Activated T-helper 2 cell treated with anti-CD3 and anti-CD28 coated beads, Interferon-gamma antibody, Interleukin-2, Interleukin-4, amounts not matched to agents 10 μg/mL and 5 μg/mL and 100 μg/mL, durations not matched to agents 14 hours and 24 hours and 36 hours (primary cell): ENCODE results near the gene CWC15. TPM values are rescaled to one million over a fixed set of nuclear protein-coding genes. Genes with fewer than 3 reads are reported as not detected.
"Not testable (repeated sequence)": the region's sequence is repeated elsewhere in the genome, so short reads cannot be mapped to it uniquely, and the experiment has no call there.

Experiments
- DNase-seq: peaks from one replicate; pipeline ENCODE4 v3.0.0; 2021; ENCODE audit warnings: low spot score
- H3K27ac Mint-ChIP-seq: one replicate; pipeline ENCODE4 v1.8.0; 2021; ENCODE audit warnings: mixed read lengths
- H3K27me3 Mint-ChIP-seq: one replicate; pipeline ENCODE4 v1.8.0; 2021; ENCODE audit warnings: low read depth, mixed read lengths
- H3K36me3 Mint-ChIP-seq: one replicate; pipeline ENCODE4 v1.8.0; 2021; ENCODE audit warnings: low read depth, mixed read lengths
- H3K4me1 Mint-ChIP-seq: one replicate; pipeline ENCODE4 v1.8.0; 2021; ENCODE audit warnings: low read depth, mixed read lengths
- H3K4me3 Mint-ChIP-seq: one replicate; pipeline ENCODE4 v1.8.0; 2021; ENCODE audit warnings: low read depth, mild to moderate bottlenecking, moderate library complexity, mixed read lengths
- H3K9me3 Mint-ChIP-seq: one replicate; pipeline ENCODE4 v1.8.0; 2021; ENCODE audit warnings: mixed read lengths
- intact Hi-C: fragments of 100-400 bp; cut with micrococcal nuclease; formaldehyde crosslinking; loops from one replicate; pipeline ENCODE4 v1.15.1; 2023
- total RNA-seq: library from RNA; stranded (reverse); gene quantifications from 2 replicates; pipeline ENCODE4 v1.2.3, GENCODE V29; 2022

Gene CWC15
- total RNA-seq, 1 donor from 2014 or later: 94.4 TPM

DNA sequence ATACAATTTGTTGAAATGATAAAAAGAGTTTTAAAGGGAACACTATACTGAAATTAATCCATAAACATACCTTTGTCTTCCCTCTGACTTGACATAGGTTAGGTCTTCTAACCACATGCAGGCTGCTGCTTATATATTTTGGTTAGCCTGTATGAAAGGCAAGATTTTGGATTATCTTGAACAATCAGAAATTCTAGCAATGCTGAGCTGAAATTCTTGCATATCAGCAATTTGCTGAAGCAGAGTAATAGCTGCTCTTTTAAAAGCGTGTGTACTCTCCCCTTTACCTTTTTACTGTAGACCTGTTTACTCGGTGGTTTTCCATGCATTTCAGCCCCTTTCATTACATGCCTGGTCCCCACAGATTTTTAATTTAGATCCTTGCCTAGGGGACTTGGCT, 34.0 kb downstream of the CWC15 start:
- intact Hi-C loops: no loop called here
- Mint-ChIP-seq H3K27ac (no peak overlapping the region), H3K4me1 (peaks cover 6% of the 10 kb centered on the region), H3K27me3 (peaks cover 7% of the 10 kb centered on the region), H3K9me3 (no peaks in the 10 kb centered on the region), H3K36me3 (no peaks in the 10 kb centered on the region), H3K4me3 (no peak overlapping the region)
- no peak for DNase-seq

DNA sequence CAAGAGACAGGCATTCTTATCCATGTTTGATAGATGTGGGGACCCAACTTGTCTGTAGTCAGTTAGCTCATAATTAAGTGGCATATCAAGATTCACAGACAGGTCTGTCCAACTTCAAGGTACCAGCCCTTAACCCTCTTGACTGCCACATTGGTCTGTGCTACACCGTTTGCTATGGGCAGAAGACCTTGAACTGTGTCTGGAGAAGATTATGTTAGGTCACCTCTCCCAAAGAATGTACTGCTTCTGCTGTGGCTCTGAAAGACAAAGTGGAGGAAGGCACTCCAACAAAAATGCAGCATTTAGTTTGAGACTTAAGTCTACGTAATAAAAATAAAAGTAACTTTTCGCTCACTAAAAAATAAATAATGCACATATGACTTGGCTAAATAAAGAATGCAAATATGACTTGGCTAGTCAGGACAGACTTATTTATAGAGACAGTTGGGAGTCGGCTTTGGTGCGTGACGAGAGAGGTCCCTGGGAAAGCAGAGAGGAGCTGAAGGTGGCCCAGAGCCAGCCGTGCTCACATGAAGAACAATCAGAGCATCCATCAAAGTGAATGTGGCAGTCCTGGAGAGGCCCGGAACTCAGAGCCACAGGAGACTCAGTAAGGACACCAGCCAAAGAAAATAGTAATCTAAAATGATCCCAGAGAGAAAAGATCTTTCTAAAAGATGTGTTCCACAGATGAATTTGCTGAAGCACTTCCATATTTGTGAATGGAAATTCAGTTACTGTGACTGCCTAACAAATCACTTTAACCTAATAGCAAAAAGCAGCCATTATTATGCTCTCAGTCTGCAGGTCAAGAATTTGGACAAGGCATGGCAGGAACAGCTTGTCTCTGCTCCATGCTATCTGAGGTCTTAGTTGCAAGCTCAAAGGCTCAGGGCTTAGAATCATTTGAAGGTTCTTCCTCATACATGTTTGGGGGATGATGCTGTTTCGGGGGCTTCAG, 35.0 kb downstream of the CWC15 start:
- no peak for DNase-seq
- H3K27me3 Mint-ChIP-seq: peaks cover 6% of the 10 kb centered on the region
- H3K4me1 Mint-ChIP-seq: peaks cover 12% of the 10 kb centered on the region
- intact Hi-C loops: no loop called here
- H3K9me3 Mint-ChIP-seq: no peaks in the 10 kb centered on the region
- H3K4me3 Mint-ChIP-seq: no peak overlapping the region
- H3K36me3 Mint-ChIP-seq: no peaks in the 10 kb centered on the region
- no peak overlapping the region for H3K27ac Mint-ChIP-seq

DNA sequence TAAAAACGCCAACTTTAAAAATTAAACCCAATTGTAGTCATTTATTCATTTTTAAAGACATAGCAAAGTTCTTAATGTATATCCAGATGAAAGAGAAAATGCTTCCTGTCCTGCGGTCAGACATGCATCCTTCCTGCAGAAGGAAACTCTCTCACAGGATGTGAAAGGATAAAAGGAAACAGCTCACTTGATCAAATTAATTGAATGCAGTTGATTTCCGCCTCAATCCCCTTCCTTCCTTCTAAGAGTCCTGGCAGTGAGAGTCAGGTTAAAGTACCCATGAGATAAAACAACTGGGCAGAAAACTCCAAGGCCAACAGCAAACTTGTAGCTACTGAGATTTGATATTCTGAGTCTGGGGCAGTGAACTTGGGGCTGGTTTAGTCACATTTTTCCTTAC, 38.5 kb downstream of the CWC15 start:
- H3K27me3 Mint-ChIP-seq: peaks cover 7% of the 10 kb centered on the region
- no peak for DNase-seq
- peaks cover 12% of the 10 kb centered on the region for H3K4me1 Mint-ChIP-seq
- H3K27ac Mint-ChIP-seq: no peak overlapping the region
- H3K9me3 Mint-ChIP-seq: peaks cover 4% of the 10 kb centered on the region
- no peaks in the 10 kb centered on the region for H3K36me3 Mint-ChIP-seq
- intact Hi-C loops: no loop called here
- H3K4me3 Mint-ChIP-seq: no peak overlapping the region

DNA sequence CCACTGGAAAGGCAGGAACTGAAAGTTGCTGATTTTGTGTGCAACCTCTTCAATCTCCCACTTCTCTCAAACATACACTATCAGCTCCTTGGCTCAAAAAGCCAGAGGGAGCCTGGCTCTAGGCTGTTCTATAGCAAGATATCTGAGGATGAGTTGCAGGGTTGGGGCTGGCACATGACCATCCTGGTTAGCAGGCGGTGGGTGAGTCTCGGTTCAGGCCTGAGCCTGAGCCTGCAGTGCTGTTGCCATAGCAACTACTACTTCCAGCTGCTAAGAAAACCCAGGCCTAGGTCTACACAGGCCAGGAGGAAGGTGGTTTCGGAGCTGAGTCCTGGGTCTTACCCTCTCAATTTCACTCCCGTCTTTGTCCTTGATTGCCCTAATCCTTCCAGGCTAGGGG, 39.0 kb downstream of the CWC15 start:
- intact Hi-C loops: no loop called here
- H3K27ac Mint-ChIP-seq: no peak overlapping the region
- peaks cover 4% of the 10 kb centered on the region for H3K9me3 Mint-ChIP-seq
- H3K4me3 Mint-ChIP-seq: no peak overlapping the region
- DNase-seq: no peak
- H3K36me3 Mint-ChIP-seq: no peaks in the 10 kb centered on the region
- peaks cover 7% of the 10 kb centered on the region for H3K27me3 Mint-ChIP-seq
- peaks cover 12% of the 10 kb centered on the region for H3K4me1 Mint-ChIP-seq

DNA sequence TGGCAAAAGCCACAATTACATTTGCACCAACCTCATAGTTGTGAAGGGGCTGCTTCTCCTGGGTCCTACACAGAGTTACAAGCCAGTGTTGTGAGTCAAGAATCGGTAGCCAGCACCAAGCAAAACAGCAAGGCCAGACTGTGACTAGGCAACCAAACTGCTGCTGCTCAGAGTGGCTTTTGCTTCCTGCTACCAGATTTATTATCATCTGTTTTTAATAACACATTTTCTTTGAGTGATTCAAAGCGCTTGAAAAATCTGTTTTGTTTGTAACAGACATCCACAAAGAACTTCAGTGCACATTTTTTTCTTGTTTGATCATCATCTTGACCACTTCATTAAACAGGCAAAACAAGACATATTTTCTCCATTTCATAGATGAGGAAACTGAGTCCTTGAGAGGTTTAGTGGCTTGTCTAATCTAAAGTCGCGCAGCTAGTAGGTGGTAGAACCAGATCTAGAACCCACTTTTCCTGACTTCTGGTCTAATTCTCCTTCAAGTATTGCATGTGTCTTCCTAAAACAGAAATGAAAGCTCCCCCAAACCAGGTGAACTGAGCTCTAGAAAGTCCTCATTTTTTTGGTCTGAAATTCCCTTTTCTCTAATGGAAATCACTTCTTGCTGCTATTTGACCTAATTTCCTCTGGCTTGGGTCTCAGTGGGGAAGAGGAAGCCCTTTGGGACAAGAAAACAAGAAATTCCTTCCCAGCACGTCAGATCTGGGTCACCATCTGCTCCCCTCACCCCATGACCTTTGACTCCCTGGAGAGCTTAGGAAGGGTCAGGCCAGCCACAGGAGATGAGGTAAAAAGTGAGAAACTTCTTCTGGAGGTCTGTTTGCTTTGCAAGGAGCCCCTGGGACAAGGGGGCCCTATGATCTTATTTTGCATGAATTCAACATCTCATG, 39.9 kb downstream of the CWC15 start:
- intact Hi-C loops: no loop called here
- no peak for DNase-seq
- Mint-ChIP-seq H3K27me3 (peaks cover 7% of the 10 kb centered on the region), H3K36me3 (no peaks in the 10 kb centered on the region), H3K27ac (no peak overlapping the region), H3K4me1 (peaks cover 13% of the 10 kb centered on the region), H3K9me3 (peaks cover 4% of the 10 kb centered on the region), H3K4me3 (no peak overlapping the region)

DNA sequence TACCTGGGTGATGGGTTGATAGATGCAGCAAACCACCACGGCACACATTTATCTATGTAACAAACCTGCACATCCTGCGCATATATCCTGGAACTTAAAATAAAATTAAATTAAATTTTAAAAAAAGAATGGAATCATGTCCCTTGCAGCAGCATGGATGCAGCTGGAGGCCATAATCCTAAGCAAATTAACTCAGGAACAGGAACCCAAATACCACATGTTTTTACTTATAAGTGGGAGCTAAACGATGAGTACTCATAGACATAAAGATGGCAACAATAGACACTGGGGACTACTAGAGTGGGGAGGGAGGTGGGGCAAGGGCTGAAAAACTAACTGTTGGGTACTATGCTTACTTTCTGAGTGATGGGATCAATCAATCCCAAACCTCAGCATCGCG, 40.9 kb downstream of the CWC15 start:
- no peak overlapping the region for H3K27ac Mint-ChIP-seq
- intact Hi-C loops: no loop called here
- H3K27me3 Mint-ChIP-seq: peaks cover 7% of the 10 kb centered on the region
- H3K36me3 Mint-ChIP-seq: no peaks in the 10 kb centered on the region
- H3K4me1 Mint-ChIP-seq: peaks cover 16% of the 10 kb centered on the region
- H3K4me3 Mint-ChIP-seq: no peak overlapping the region
- no peak for DNase-seq
- peaks cover 4% of the 10 kb centered on the region for H3K9me3 Mint-ChIP-seq

DNA sequence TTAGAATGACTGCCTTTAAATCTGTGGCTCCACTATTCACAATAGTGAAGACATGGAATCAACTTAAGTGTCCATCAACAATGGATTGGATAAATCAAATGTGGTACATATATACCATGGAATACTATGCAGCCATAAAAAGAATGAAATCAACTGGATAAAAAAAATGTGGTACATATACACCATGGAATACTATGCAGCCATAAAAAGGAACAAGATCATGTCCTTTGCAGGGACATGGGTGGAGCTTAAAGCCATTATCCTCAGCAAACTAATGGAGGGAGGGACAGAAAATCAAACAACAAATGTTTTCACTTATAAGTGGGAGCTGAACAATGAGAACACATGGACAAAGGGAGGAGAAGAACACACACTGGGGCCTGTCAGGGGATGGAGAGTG, 41.3 kb downstream of the CWC15 start:
- DNase-seq, H3K36me3 Mint-ChIP-seq, intact Hi-C loops, H3K27me3 Mint-ChIP-seq, H3K27ac Mint-ChIP-seq, H3K9me3 Mint-ChIP-seq, H3K4me3 Mint-ChIP-seq: not testable (repeated sequence)
- peaks cover 16% of the 10 kb centered on the region for H3K4me1 Mint-ChIP-seq

DNA sequence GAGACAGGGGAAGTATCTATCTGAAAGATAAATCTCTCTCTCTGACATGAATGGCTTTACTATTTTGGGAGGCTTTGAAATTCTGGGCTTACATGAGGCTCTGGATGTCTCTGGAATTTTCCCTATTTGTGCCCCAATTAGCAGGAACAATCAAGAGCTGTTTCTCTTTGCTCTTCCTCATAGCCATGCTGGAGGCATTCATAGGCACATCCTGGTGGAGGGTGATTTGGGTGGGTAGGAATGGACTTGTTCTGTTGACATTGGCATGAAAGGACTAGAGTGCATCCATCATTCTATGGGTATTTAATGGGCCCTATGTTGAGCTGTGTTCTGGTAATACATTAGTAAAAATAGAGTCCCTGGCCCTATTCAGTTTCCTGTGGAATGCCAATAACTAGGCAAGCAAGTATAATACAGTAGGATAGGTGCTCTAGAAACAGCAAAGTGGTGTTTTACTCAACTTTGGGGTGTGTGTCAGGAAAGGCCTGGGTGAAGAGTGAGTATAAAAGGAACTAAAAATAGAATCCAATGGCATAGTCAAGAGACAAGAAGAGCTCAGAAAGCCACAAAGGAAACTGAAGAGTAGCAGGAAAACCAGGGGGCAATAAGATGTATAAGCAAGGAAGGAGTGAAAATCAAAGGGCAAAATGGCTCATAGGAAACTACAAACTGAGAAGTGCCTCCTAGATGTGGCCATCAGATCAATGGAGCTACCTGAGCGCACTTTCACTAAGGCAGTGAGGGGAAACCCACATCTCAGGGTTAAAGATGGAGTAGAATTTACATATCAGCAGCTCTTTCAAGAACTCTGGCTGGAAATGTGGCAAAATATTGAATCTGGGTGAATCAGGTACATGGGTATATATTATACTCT, 45.0 kb downstream of the CWC15 start:
- intact Hi-C loops: no loop called here
- peaks cover 4% of the 10 kb centered on the region for H3K27me3 Mint-ChIP-seq
- no peak overlapping the region for H3K27ac Mint-ChIP-seq
- H3K9me3 Mint-ChIP-seq: peaks cover 18% of the 10 kb centered on the region
- peaks cover 22% of the 10 kb centered on the region for H3K4me1 Mint-ChIP-seq
- H3K4me3 Mint-ChIP-seq: no peak overlapping the region
- no peak for DNase-seq
- peaks cover 14% of the 10 kb centered on the region for H3K36me3 Mint-ChIP-seq

DNA sequence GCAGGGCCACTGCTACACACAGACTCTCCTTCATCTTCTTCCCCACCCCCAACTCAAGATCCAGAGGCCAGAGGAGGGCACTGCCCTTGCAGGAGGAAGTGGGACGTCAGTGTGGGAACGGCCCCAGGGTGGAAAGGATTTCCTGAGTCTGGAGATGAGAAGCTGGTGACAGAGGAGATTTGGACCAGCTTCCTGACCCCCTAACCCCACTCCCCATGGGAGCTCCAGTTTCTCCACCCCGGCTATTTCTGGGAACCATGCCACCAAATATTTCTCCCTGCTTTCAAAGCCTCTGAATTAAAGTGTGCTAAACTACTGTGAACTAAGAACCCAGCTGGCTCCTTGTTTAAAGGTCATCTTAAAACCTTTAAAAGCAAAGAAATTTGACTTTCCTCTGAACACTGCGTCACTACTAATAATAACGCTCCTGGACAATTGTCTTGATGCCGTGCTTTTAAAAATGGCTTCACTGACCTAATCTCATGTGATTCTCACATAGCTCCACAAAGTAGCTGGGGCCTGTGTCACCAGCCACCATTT, 46.6 kb downstream of the CWC15 start:
- Mint-ChIP-seq H3K27ac (no peak overlapping the region), H3K27me3 (peaks cover 4% of the 10 kb centered on the region), H3K36me3 (peaks cover 14% of the 10 kb centered on the region), H3K4me3 (no peak overlapping the region), H3K4me1 (peaks cover 22% of the 10 kb centered on the region), H3K9me3 (peaks cover 14% of the 10 kb centered on the region)
- intact Hi-C loops: no loop called here
- DNase-seq: no peak

DNA sequence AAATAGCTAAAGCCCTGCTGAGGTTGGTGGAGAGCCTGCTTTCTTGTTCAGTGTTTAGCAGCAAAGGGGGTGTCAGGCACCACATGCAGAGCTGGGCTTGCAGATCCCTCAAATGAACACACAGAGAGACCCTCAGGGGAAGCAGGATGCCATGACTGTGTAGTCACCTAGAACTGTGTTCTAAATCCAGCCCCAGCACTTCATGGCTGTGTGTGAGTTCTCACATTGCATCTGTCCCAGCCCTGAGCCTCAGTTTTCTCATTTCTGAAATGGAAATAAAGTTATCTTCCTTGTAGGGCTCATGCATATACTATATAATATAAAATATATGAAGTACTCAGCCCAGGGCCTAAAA, 47.1 kb downstream of the CWC15 start:
- no peak overlapping the region for H3K4me3 Mint-ChIP-seq
- peaks cover 14% of the 10 kb centered on the region for H3K36me3 Mint-ChIP-seq
- H3K4me1 Mint-ChIP-seq: peaks cover 22% of the 10 kb centered on the region
- H3K27ac Mint-ChIP-seq: no peak overlapping the region
- intact Hi-C loops: no loop called here
- peaks cover 5% of the 10 kb centered on the region for H3K27me3 Mint-ChIP-seq
- H3K9me3 Mint-ChIP-seq: peaks cover 14% of the 10 kb centered on the region
- no peak for DNase-seq

DNA sequence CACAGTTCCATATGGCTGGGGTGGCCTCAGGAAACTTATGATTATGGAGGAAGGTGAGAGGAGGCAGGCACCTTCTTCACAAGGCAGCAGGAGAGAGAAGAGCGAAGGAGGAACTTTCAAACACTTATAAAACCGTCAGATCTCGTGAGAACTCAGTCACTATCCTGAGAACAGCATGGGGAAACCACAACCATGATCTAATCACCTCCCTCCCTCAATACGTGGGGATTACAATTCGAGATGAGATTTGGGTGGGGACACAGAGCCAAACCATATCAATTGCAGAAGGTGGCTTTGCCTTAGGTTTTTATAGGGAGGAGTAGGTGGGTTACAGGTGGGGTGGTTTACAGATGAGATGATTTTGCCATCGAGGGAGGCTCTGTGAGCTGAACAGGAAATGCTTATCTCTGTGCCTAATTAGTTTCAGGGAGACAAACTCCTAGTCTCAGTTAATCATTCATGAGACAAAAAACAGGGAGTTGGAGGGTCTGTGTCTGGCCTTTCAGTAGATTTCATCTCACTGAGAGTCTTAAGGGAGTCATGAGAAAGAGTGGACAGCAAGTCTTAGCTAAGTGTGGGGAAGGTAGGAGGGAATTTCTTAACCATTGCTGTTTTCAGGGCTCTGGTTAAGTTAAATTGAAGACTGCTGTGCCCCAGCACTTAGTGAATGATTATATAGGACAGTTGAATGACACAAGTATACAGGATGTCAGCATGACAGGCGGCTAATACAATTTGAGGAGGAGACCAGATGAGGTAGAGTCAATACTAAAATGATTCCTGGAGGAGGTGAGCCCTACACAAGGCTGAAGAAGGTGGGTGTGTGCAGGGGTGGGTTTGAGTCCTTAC, 47.7 kb downstream of the CWC15 start:
- Mint-ChIP-seq H3K36me3 (peaks cover 14% of the 10 kb centered on the region), H3K4me1 (peaks cover 22% of the 10 kb centered on the region), H3K9me3 (peaks cover 14% of the 10 kb centered on the region), H3K27ac (peak overlapping the region; percentile 31), H3K4me3 (no peak overlapping the region), H3K27me3 (peaks cover 5% of the 10 kb centered on the region)
- DNase-seq: no peak
- intact Hi-C loops: no loop called here
